ENCODE results near the gene EDRF1. TPM values are rescaled to one million over a fixed set of nuclear protein-coding genes. Genes with fewer than 3 reads are reported as not detected.

Gene EDRF1
- total and polyA plus RNA-seq, 2 of the 8 experiments (the other 6 are each of a cell fraction or from before 2014, with no cell fraction given): 19.9 to 37.8 TPM

DNA sequence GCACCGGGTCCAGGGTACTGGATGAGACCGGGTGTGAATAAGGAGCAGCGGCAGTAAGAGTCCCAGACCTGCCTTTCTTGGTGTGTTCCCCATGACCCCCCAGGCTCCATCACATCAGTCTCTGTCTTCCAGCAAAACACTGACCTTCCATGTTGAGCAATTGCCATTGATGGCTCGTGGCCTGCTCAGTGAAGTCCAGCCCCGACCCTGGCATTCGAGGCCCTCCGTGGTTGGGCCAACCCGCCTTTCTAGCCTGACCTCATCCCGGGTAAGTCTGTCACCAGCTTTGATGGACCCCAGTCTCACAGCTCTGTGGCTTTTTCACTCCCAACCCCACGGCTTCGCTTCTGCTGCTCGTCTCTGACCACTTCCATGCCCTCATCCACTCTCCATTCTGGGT lies 49.7 kb downstream of the EDRF1 start (continued):
- TF ChIP-seq CHD2 (IDR thresholded peaks at IDR 0.05; ENCODE audit: low read length) (no peak), SIRT6 (IDR thresholded peaks at IDR 0.05; ENCODE audit: low read length) (no peak), NANOG (IDR thresholded peaks at IDR 0.05; ENCODE audit: insufficient read depth, low read depth, low read length, poor library complexity, severe bottlenecking) (no peak)
